Left ventricle myocardium inferior (tissue), 1 donor: Measurements from ENCODE around the gene LAT. TPM values are rescaled to one million over a fixed set of nuclear protein-coding genes. Genes with fewer than 3 reads are reported as not detected.
"Not testable (repeated sequence)": the region's sequence is repeated elsewhere in the genome, so short reads cannot be mapped to it uniquely, and the experiment has no call there.

ENCODE experiments used
- DNase-seq: peaks from one replicate; pipeline ENCODE4 v3.0.0-alpha.2; 2020
- H3K27ac ChIP-seq: fragments of 200-600 bp; replicated peaks from 2 replicates; pipeline ENCODE4 v1.8.0; 2021
- H3K27me3 ChIP-seq: fragments of 200-600 bp; 2 replicates; pipeline ENCODE4 v1.8.0; 2021; ENCODE audit warnings: low read depth
- H3K36me3 ChIP-seq: fragments of 200-600 bp; 2 replicates; pipeline ENCODE4 v1.8.0; 2021
- H3K4me1 ChIP-seq: fragments of 200-600 bp; 2 replicates; pipeline ENCODE4 v1.8.0; 2021
- H3K4me3 ChIP-seq: fragments of 200-600 bp; 2 replicates; pipeline ENCODE4 v1.8.0; 2021; ENCODE audit warnings: mild to moderate bottlenecking, moderate library complexity
- H3K9me3 ChIP-seq: fragments of 200-600 bp; replicated peaks from 2 replicates; pipeline ENCODE4 v1.8.0; 2021
- intact Hi-C: fragments of 100-400 bp; cut with micrococcal nuclease; formaldehyde crosslinking; loops from one replicate; pipeline ENCODE4 v1.11.0; 2022
- total RNA-seq: library from RNA; stranded (reverse); fragmentation: NEBNext Ultra II Directional; extraction: Animal tissue kit (Norgen Biotek cat#: 25700); gene quantifications from one replicate; pipeline ENCODE4 v1.2.1, GENCODE V29; 2021
- TF ChIP-seq, protein P1 (sequence below): fragments of 200-600 bp; IDR thresholded peaks from 2 replicates; pipeline ENCODE4 v1.8.0; 2021; ENCODE audit warnings: antibody characterized with exemption, mild to moderate bottlenecking, borderline replicate concordance
- donor health status: DM: no; HTN: yes; CAD: no; lungs with severe emphysema.

LAT gene
- total RNA-seq, 1 donor from 2014 or later, result 0.93 TPM

DNA sequence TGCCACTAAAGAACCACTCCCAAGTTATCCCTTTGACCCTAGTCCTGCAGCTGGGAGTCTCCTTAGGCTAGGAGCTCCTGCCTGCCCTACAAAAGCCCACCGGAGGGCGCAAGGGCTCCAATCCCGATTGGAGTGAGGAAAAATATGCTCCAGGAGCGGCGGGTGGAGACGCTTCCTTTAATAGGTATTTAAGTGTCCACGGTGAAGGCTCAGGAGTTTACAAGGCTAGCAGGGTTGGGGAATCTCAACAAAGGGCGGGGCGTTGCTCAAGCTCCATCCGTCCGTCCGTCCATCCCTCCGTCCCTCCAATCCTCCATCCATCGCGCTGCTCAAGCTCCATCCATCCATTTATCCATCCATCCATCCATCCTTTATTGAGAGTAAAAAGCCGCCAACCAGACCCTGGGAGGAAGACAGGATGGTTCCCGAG lies 10.8 kb upstream of the LAT start:
- peaks cover 28% of the 10 kb centered on the region for H3K4me1 ChIP-seq
- TF ChIP-seq, protein P1, sequence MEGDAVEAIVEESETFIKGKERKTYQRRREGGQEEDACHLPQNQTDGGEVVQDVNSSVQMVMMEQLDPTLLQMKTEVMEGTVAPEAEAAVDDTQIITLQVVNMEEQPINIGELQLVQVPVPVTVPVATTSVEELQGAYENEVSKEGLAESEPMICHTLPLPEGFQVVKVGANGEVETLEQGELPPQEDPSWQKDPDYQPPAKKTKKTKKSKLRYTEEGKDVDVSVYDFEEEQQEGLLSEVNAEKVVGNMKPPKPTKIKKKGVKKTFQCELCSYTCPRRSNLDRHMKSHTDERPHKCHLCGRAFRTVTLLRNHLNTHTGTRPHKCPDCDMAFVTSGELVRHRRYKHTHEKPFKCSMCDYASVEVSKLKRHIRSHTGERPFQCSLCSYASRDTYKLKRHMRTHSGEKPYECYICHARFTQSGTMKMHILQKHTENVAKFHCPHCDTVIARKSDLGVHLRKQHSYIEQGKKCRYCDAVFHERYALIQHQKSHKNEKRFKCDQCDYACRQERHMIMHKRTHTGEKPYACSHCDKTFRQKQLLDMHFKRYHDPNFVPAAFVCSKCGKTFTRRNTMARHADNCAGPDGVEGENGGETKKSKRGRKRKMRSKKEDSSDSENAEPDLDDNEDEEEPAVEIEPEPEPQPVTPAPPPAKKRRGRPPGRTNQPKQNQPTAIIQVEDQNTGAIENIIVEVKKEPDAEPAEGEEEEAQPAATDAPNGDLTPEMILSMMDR, result peak; percentile 67
- peaks cover 24% of the 10 kb centered on the region for H3K36me3 ChIP-seq
- no peaks in the 10 kb centered on the region for H3K9me3 ChIP-seq
- peak overlapping the region; percentile 96 for H3K4me3 ChIP-seq
- peak overlapping the region; percentile 89 for H3K27ac ChIP-seq
- peak; percentile 40 for DNase-seq
- H3K27me3 ChIP-seq, result no peaks in the 10 kb centered on the region
- intact Hi-C loops, result no loop called here

DNA sequence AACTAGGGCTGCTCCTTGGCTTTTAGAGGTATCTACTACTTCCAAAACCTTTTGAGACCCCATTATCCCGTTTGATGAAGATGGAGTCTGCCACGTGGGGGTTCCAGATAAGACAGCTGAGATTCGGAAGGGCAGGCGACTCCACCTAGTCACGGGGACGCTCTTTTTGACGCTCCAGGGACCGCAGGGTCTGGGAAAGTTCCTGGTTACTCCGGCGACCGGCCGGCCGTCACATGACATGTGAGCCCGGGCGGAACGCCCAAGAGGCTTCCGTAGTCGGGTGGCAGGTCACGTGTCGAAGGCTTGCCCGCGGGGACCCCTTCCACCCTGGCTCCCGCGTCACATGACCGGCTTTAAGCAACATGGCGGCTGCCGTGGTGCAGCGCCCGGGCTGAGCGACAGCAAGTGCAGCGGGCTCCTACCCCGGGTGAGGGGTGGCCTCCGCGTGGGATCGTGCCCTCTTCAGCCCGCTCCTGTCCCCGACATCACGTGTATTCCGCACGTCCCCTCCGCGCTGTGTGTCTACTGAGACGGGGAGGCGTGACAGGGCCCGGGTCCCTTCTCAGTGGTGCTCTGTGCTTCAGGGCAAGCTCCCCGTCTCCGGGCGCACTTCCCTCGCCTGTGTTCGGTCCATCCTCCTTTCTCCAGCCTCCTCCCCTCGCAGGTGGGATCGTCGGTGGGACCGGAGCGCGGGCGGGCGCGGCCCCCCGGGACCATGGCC lies 10.3 kb upstream of the LAT start, which contains the start of gene SPNS1:
SPNS1 (plus strand) TSS at position 342 of the 721 bp plus-strand sequence; CDS start at position 716, 374 bp downstream.
- H3K4me3 ChIP-seq, result peak within 1 kb of the TSS; percentile 96
- no peaks in the 10 kb centered on the region for H3K9me3 ChIP-seq
- H3K4me1 ChIP-seq, result peaks cover 28% of the 10 kb centered on the region
- H3K36me3 ChIP-seq, result peaks cover 30% of the 10 kb centered on the region
- DNase-seq, result peak; percentile 98
- H3K27me3 ChIP-seq, result no peaks in the 10 kb centered on the region
- TF ChIP-seq, protein P1, result no peak
- peak within 1 kb of the TSS; percentile 89 for H3K27ac ChIP-seq
- intact Hi-C loops, result no loop called here

DNA sequence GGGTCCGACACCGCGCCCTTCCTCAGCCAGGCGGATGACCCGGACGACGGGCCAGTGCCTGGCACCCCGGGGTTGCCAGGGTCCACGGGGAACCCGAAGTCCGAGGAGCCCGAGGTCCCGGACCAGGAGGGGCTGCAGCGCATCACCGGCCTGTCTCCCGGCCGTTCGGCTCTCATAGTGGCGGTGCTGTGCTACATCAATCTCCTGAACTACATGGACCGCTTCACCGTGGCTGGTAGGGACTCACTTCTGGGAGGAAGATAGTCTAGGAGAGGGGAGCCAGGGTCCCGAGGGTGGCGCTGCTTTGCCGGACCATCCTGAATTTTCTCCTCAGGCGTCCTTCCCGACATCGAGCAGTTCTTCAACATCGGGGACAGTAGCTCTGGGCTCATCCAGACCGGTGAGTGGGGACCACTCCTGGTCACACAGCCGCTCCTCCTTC lies 9.7 kb upstream of the LAT start:
- no peak for DNase-seq
- H3K4me3 ChIP-seq, result peak overlapping the region; percentile 96
- peaks cover 28% of the 10 kb centered on the region for H3K4me1 ChIP-seq
- TF ChIP-seq, protein P1, result no peak
- intact Hi-C loops, result no loop called here
- no peaks in the 10 kb centered on the region for H3K27me3 ChIP-seq
- peak overlapping the region; percentile 89 for H3K27ac ChIP-seq
- peaks cover 36% of the 10 kb centered on the region for H3K36me3 ChIP-seq
- no peaks in the 10 kb centered on the region for H3K9me3 ChIP-seq

DNA sequence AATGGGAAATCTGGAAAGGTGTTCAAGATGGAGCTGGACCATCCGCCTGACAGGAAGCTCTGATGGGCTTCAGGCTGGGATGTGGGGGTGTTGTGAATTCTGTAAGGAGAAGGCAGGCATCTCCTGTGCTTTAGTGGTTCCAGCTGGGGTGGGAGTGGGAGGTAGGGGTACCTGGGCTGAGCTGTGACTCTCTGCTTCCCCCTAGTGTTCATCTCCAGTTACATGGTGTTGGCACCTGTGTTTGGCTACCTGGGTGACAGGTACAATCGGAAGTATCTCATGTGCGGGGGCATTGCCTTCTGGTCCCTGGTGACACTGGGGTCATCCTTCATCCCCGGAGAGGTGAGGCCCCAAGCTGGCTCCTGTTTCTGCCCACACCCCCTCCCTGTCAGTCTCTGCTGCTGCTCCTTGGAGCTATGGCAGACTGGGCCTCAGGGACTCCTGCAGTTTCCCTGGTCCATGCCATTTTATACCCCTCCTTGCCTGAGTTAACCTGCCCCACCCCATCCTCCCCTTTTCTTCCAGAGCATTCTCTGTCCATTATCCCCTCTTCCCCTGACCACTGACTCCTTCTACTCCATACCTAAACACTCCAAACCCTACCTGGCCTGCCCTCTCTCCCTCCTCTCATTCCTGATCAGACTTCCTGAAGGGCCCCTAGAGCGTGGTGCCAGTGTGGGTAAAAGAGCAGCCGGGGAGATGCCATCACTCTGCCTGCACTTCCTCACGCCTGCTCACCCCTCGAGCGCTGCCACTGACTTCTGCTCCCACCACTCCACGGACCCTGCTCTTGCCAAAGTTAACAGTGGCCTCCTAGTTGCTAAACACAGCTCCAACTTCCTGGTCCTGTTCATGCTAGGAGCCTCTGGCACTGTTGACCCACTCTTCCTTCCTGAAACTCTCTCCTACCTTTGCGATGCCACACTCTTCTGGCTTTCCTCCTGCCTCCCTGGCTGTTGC lies 6.9 kb upstream of the LAT start:
- Histone ChIP-seq H3K4me3 (no peak overlapping the region), H3K27ac (no peak overlapping the region), H3K27me3 (no peaks in the 10 kb centered on the region), H3K36me3 (peaks cover 64% of the 10 kb centered on the region), H3K9me3 (peaks cover 8% of the 10 kb centered on the region), H3K4me1 (peaks cover 28% of the 10 kb centered on the region)
- DNase-seq, result no peak
- intact Hi-C loops, result no loop called here
- TF ChIP-seq, protein P1, result peak; percentile 43

DNA sequence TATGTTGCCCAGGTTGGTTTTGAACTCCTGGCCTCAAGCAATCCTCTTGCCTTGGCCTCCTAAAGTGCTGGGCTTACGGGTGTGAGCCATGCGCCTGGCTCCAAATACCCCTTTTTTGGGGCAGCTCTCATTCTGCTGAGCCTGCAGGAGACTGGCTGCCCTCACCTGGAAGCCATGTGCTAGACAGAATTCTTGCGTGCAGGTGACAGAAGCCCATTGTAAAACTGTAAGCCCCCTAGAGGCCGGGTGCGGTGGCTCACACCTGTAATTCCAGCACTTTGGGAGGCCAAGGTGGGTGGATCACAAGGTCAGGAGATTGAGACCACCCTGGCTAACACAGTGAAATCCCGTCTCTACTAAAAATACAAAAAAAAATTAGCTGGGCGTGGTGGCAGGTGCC lies 4.5 kb upstream of the LAT start:
- H3K27me3 ChIP-seq, H3K4me3 ChIP-seq, DNase-seq, H3K9me3 ChIP-seq, intact Hi-C loops, H3K27ac ChIP-seq: not testable (repeated sequence)
- H3K36me3 ChIP-seq, result peaks cover 87% of the 10 kb centered on the region
- peaks cover 11% of the 10 kb centered on the region for H3K4me1 ChIP-seq
